GM18951 (cell line): ENCODE data around the gene RASGRF2.
"Not testable (repeated sequence)": the region's sequence is repeated elsewhere in the genome, so short reads cannot be mapped to it uniquely, and the experiment has no call there.

Experiments
- POLR2A ChIP-seq: IDR thresholded peaks from 4 replicates; pipeline ENCODE4 v1.6.1; 2011; ENCODE audit warnings: mild to moderate bottlenecking; ENCODE audit not compliant: insufficient read length, insufficient read depth; ENCODE audit errors: extremely low read depth
- in situ Hi-C: fragments of 300-500 bp; cut with MboI; formaldehyde crosslinking; loops from one replicate; pipeline ENCODE4 v1.12.0; 2022; ENCODE audit warnings: low sequenced_read_pairs, mixed read lengths, inconsistent platforms; ENCODE audit not compliant: unreplicated experiment

The RASGRF2 gene

DNA sequence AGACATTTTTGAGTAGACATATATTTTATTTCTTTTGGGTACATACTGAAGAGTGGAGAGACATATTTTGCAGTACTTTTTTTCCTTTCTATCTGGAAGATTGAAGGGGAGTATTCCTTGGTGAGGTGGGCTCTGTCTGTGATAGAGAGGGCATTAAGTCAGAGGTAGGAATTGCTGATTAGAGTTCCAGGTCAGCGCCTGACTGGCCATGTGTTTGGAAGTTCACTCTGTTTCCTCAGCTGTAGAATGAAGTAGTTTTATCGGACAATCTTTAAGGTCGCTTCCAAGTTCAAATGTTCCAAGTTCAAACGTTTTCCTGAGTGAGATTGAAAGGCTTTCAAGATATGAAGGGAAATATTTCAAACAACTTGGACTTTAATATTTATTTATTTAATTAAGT is 45.5 kb downstream of the RASGRF2 start:
- in situ Hi-C loops, result no loop called here
- no peak for TF ChIP-seq POLR2A

GRCh38 chr5:81006231-81006630 is 46.1 kb downstream of the RASGRF2 start:
- in situ Hi-C loops, result no loop called here
- TF ChIP-seq POLR2A, result no peak

DNA sequence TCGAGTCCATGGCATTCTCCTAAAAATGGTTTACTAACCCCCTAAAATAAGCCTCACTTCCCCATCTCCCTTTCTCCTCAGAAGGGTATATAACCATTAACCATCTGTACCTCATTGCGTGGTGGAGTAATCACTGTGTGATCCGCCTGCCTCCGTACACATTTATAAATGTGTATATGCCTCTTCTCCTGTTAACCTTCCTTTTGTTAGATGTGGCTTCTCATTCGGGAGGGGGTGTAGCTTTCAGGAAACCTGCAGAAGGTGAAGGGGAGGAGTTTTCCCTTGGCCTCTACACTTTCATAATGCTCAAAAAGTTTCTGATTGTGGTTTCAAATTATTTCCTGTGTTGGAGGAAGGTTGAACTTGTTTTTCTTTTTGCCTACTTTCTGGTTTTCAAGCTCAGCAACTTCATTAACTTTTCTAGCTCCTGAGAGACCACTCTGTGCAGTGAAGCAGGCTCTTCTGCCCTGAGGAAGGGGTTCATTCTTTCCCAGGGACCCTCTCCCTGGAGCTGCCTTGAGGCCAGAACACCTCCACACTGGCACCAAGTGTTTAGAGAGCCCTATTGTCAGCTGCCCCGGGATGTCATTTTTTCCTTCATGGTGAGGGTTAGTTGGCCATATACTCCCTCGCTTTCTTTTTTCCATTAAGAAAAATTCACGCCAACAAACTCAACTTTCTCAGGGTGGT is 46.9 kb downstream of the RASGRF2 start:
- in situ Hi-C loops, result no loop called here
- TF ChIP-seq POLR2A, result no peak

GRCh38 chr5:81007637-81008027 is 47.5 kb downstream of the RASGRF2 start:
- no peak for TF ChIP-seq POLR2A
- in situ Hi-C loops, result no loop called here

GRCh38 chr5:81010336-81011169 is 50.4 kb downstream of the RASGRF2 start:
- TF ChIP-seq POLR2A, result no peak
- in situ Hi-C loops, result no loop called here

GRCh38 chr5:81014348-81014747 is 54.2 kb downstream of the RASGRF2 start:
- TF ChIP-seq POLR2A, result no peak
- in situ Hi-C loops, result no loop called here

- TF ChIP-seq POLR2A, result no peak
- in situ Hi-C loops, result no loop called here
Measured at GRCh38 chr5:81016116-81016515, 56.0 kb downstream of the RASGRF2 start.

GRCh38 chr5:81017320-81017719 is 57.2 kb downstream of the RASGRF2 start:
- TF ChIP-seq POLR2A, result no peak
- in situ Hi-C loops, result no loop called here

GRCh38 chr5:81018608-81019007 is 58.4 kb downstream of the RASGRF2 start:
- in situ Hi-C loops, result not testable (repeated sequence)

DNA sequence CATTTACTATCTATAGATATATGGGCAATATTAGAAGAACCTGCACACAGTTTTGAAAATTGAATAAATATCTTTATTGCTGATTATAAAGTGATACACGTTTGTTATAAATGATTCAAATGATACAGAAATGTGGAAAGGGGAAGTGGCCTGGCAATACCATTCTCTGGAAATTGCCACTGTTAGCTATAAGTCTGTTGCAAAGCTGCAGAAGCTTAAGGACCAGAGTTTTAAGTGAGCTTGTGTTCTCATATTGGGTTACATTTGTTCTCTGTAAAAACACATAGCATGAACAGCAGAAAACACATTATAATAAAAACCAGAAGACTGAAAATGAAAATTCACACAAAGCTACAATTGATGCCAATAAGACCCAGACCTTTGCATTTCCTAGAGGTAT is 59.6 kb downstream of the RASGRF2 start:
- in situ Hi-C loops, result no loop called here
- no peak for TF ChIP-seq POLR2A

DNA sequence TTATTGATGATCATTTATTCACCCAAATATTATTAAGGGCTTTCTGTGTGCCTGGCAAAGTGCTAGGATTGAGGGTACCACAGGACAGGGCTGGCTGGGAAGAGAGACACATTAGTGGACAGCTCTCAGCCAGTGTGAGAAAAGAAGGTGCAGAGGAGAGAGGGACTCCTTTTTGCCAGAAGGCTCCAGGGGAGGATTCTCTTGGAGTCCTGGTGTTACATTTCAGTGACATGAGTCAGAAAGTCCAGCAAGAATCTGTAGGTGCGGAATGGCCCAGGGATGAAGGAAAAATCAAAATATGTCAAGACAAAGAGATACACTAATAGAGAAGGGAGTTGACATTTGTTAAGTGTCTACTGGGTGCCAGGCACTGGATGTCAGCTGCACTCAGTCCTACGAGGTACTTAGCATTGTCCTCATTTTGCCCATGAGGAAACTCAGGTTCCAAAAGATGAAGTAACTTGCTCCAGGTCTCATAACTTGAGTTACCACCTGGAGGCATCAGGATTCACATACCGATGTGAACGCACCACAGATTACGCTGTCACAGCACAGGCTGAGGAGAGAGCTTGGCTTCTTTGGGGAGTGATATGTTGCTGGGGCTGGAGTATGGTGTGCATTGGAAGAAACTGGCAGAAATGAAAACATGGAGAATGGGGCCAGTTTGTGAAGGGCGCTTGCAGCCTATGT is 60.5 kb downstream of the RASGRF2 start:
- in situ Hi-C loops, result no loop called here
- no peak for TF ChIP-seq POLR2A

GRCh38 chr5:81021486-81021885 is 61.3 kb downstream of the RASGRF2 start:
- no peak for TF ChIP-seq POLR2A
- in situ Hi-C loops, result no loop called here

DNA sequence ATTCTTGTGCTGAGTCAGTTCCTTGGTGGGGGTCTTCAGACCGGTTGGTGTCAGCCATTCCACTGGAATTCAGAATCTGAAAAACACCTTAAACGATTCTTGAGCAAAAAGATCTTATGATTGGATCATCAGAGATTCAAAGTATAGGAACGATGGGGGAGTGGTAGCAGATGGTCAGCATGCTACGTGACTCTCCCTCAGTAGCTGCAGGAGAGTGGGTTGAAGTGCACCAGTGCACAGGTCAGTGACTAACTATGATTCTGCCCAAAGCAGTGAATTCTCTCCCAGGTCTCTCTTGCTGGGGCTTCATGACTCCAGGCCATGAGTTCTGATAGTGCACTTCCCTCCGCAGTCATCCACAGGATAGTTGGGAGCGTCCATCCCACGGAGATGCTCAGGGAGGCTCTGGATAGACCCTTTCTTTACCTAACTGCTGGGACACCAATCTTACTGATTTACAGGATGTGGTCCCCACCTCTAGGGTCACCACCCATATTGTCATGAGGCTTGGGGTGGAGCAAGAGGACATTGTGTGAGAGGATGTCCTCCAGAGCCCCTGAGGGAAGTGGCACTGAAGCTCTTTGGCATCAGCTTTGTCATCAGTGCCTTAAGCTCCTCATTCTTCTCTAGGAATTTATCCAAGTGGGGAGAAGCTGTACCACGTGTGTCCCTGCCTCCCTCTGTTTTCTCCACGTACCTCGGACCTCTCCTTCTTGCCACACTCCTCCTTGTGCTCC is 62.0 kb downstream of the RASGRF2 start:
- in situ Hi-C loops, result no loop called here

More for the DNA sequence above, 62.0 kb downstream of the RASGRF2 start:
- TF ChIP-seq POLR2A, result no peak
